SK-N-SH (cell line): ENCODE results near the gene DGKI. TPM values are rescaled to one million over a fixed set of nuclear protein-coding genes. Genes with fewer than 3 reads are reported as not detected.

Experiments used
- CTCF ChIA-PET: fragments of 300-600, 350-600 bp; formaldehyde crosslinking; extraction: SDS; loops from one replicate; lab custom pipeline; 2021; lab: Yijun Ruan, JAX
- POLR2A ChIA-PET: fragments of 350-600 bp; sonication (Branson Sonifier 250); formaldehyde crosslinking; extraction: SDS; loops from one replicate; lab custom pipeline; 2020; ENCODE audit warnings: antibody characterized with exemption, inconsistent platforms; lab: Yijun Ruan, JAX
- DNase-seq: peaks from one replicate; pipeline ENCODE4 v3.0.0; 2012
- H2AFZ ChIP-seq: fragments of 200-600 bp; sonication (generic); 2 replicates; pipeline ENCODE4 v1.8.1; 2016; ENCODE audit warnings: antibody characterized with exemption, mild to moderate bottlenecking, low read depth
- H3F3A ChIP-seq: fragments of 200-600 bp; sonication (generic); replicated peaks from 2 replicates; pipeline ENCODE3; 2016; ENCODE audit warnings: antibody characterized with exemption, mild to moderate bottlenecking; ENCODE audit not compliant: insufficient read depth
- H3K27ac ChIP-seq, 2 experiments: fragments of 200-500 bp in 1 of 2; fragments of 200-600 bp in 1 of 2; sonication (Bioruptor generic) in 1 of 2; sonication (generic), shearing (Covaris generic) in 1 of 2; 2 replicates each; pipeline versions ENCODE4 v1.5.1 to v1.6.1; 2014 to 2016; ENCODE audit warnings: low read depth in 2 of 2, inconsistent platforms in 1 of 2, low read length in 1 of 2, mild to moderate bottlenecking in 1 of 2, mixed read lengths in 1 of 2
- H3K27me3 ChIP-seq: fragments of 200-600 bp; sonication (generic), shearing (Covaris generic); 2 replicates; pipeline ENCODE4 v1.6.1; 2016; ENCODE audit warnings: mixed run types; ENCODE audit not compliant: insufficient read depth
- H3K36me3 ChIP-seq, 2 experiments: fragments of 200-500 bp in 1 of 2; fragments of 200-600 bp in 1 of 2; sonication (Bioruptor generic) in 1 of 2; sonication (generic) in 1 of 2; replicated peaks in 1 of 2; 2 replicates each; pipeline versions ENCODE3 to v1.5.1; 2014 to 2016; ENCODE audit warnings: low read length in 1 of 2, mild to moderate bottlenecking in 1 of 2; ENCODE audit not compliant: insufficient read depth in 2 of 2, control insufficient read depth in 1 of 2
- H3K4me1 ChIP-seq, 2 experiments: fragments of 200-500 bp in 1 of 2; fragments of 200-600 bp in 1 of 2; sonication (Bioruptor generic) in 1 of 2; sonication (generic), shearing (Covaris generic) in 1 of 2; 2 replicates each; pipeline versions ENCODE4 v1.5.1 to v1.6.1; 2014 to 2016; ENCODE audit warnings: low read depth in 1 of 2, low read length in 1 of 2, mixed run types in 1 of 2; ENCODE audit not compliant: insufficient read depth in 2 of 2, control insufficient read depth in 1 of 2
- H3K4me2 ChIP-seq: fragments of 200-600 bp; sonication (generic), shearing (Covaris generic); 2 replicates; pipeline ENCODE4 v1.6.1; 2017; ENCODE audit warnings: mixed run types
- H3K4me3 ChIP-seq, 2 experiments: fragments of 200-500 bp in 1 of 2; fragments of 200-600 bp in 1 of 2; sonication (Bioruptor generic) in 1 of 2; sonication (generic), shearing (Covaris generic) in 1 of 2; 2 replicates each; pipeline versions ENCODE4 v1.5.1 to v1.8.1; 2014 to 2016; ENCODE audit warnings: low read depth in 2 of 2, inconsistent platforms in 1 of 2, low read length in 1 of 2, mild to moderate bottlenecking in 1 of 2, mixed read lengths in 1 of 2, moderate library complexity in 1 of 2
- H3K79me2 ChIP-seq: fragments of 200-600 bp; sonication (generic); 2 replicates; pipeline ENCODE4 v1.8.1; 2017; ENCODE audit warnings: mild to moderate bottlenecking; ENCODE audit not compliant: insufficient read depth
- H3K9ac ChIP-seq: fragments of 200-600 bp; sonication (generic); 2 replicates; pipeline ENCODE4 v1.6.1; 2017; ENCODE audit warnings: mixed run types
- H3K9me2 ChIP-seq: fragments of 200-600 bp; sonication (generic); 2 replicates; pipeline ENCODE4 v1.6.1; 2017; ENCODE audit warnings: mixed run types
- H3K9me3 ChIP-seq: fragments of 200-600 bp; sonication (generic); 2 replicates; pipeline ENCODE4 v1.6.1; 2017; ENCODE audit warnings: mixed run types, mild to moderate bottlenecking, moderate library complexity
- H4K20me1 ChIP-seq: fragments of 200-600 bp; sonication (generic); 2 replicates; pipeline ENCODE4 v1.6.1; 2017; ENCODE audit warnings: mild to moderate bottlenecking, mixed run types; ENCODE audit not compliant: insufficient read depth
- CHD2 ChIP-seq: fragments of 150-350 bp; IDR thresholded peaks from 2 replicates; pipeline ENCODE4 v1.6.1; 2018; ENCODE audit warnings: low read length; ENCODE audit not compliant: partially characterized antibody
- ELF1 ChIP-seq: IDR thresholded peaks from 2 replicates; pipeline ENCODE4 v1.4.0; 2012
- EP300 ChIP-seq, 2 experiments: IDR thresholded peaks; 2 replicates each; pipeline versions ENCODE4 v1.4.0 to v1.6.1; 2012; ENCODE audit warnings: borderline replicate concordance in 1 of 2, low read depth in 1 of 2, low read length in 1 of 2
- EZH2phosphoT487 ChIP-seq: fragments of 200-600 bp; sonication (generic); IDR thresholded peaks from 2 replicates; pipeline ENCODE4 v1.6.1; 2017; ENCODE audit warnings: low read depth, mixed run types, mild to moderate bottlenecking, antibody characterized with exemption, moderate library complexity, borderline replicate concordance
- FOSL2 ChIP-seq: IDR thresholded peaks from 2 replicates; pipeline ENCODE4 v1.4.0; 2012; ENCODE audit warnings: low read depth, mild to moderate bottlenecking, moderate library complexity, borderline replicate concordance
- GATA2 ChIP-seq: sonication (generic); formaldehyde crosslinking; IDR thresholded peaks from 2 replicates; pipeline ENCODE4 v1.5.0; 2020; ENCODE audit warnings: mild to moderate bottlenecking, missing genetic modification reagents
- JUND ChIP-seq: IDR thresholded peaks from 2 replicates; pipeline ENCODE4 v1.4.0; 2012
- MEF2A ChIP-seq: IDR thresholded peaks from 2 replicates; pipeline ENCODE4 v1.4.0; 2012; ENCODE audit warnings: low read depth, borderline replicate concordance
- MXI1 ChIP-seq: IDR thresholded peaks from 2 replicates; pipeline ENCODE4 v1.6.1; 2012; ENCODE audit warnings: mild to moderate bottlenecking, low read depth, low read length, improper control_type of control experiment
- NFIC ChIP-seq: IDR thresholded peaks from 2 replicates; pipeline ENCODE4 v1.4.0; 2012; ENCODE audit warnings: borderline replicate concordance
- POLR2AphosphoS5 ChIP-seq: IDR thresholded peaks from 2 replicates; pipeline ENCODE4 v1.6.1; 2012; ENCODE audit warnings: low read depth, low read length
- RAD21 ChIP-seq: IDR thresholded peaks from 2 replicates; pipeline ENCODE4 v1.6.1; 2012; ENCODE audit warnings: mild to moderate bottlenecking, low read length
- RFX5 ChIP-seq: IDR thresholded peaks from 2 replicates; pipeline ENCODE4 v1.6.1; 2012; ENCODE audit warnings: mild to moderate bottlenecking, improper control_type of control experiment, low read length
- RXRA ChIP-seq: IDR thresholded peaks from 2 replicates; pipeline ENCODE4 v1.4.0; 2012; ENCODE audit warnings: low read depth, mild to moderate bottlenecking, borderline replicate concordance
- SMC3 ChIP-seq: IDR thresholded peaks from 2 replicates; pipeline ENCODE4 v1.6.1; 2012; ENCODE audit warnings: low read depth, low read length, improper control_type of control experiment
- TAF1 ChIP-seq: IDR thresholded peaks from 2 replicates; pipeline ENCODE4 v1.6.1; 2012; ENCODE audit warnings: low read depth, mild to moderate bottlenecking, low read length, moderate library complexity, borderline replicate concordance
- TCF12 ChIP-seq: IDR thresholded peaks from 2 replicates; pipeline ENCODE4 v1.4.0; 2012
- YY1 ChIP-seq: IDR thresholded peaks from 2 replicates; pipeline ENCODE4 v1.4.0; 2012; ENCODE audit warnings: low read depth, mild to moderate bottlenecking
- WGBS: methylation state at CpG from one replicate; pipeline ENCODE4 v1.1.6; 2017; ENCODE audit warnings: low lambda C conversion rate; 5-methylcytosine and 5-hydroxymethylcytosine counted together
- polyA plus RNA-seq, 3 experiments: library from polyadenylated mRNA; depleted of rRNA; stranded (reverse); fragments of >200 nt; gene quantifications; 2 replicates each; pipeline ENCODE4 v1.2.3, GENCODE V29; 2012
- TF ChIP-seq, protein P1 (sequence below): IDR thresholded peaks from 2 replicates; pipeline ENCODE4 v1.4.0; 2012; ENCODE audit warnings: low read depth, borderline replicate concordance
- TF ChIP-seq, protein P2 (sequence below): IDR thresholded peaks from 2 replicates; pipeline ENCODE4; 2012
- TF ChIP-seq, protein P3 (sequence below): fragments of 200-600 bp; sonication (generic); IDR thresholded peaks from 2 replicates; pipeline ENCODE4 v1.6.1; 2017; ENCODE audit warnings: antibody characterized with exemption, mild to moderate bottlenecking, moderate library complexity
- TF ChIP-seq, protein P4 (sequence below): IDR thresholded peaks from 2 replicates; pipeline ENCODE4 v1.6.1; 2012; ENCODE audit warnings: mild to moderate bottlenecking, low read depth, low read length, moderate library complexity
- TF ChIP-seq, protein P5 (sequence below): IDR thresholded peaks from 2 replicates; pipeline ENCODE4 v1.4.0; 2012; ENCODE audit warnings: low read depth, borderline replicate concordance
- TF ChIP-seq, protein P6 (sequence below): fragments of 150-350 bp; IDR thresholded peaks from 2 replicates; pipeline ENCODE4 v1.6.1; 2016; ENCODE audit warnings: mild to moderate bottlenecking, low read depth, low read length

Gene DGKI
- polyA plus RNA-seq, 1 of the 3 experiments (the other 2 are of a cell fraction), result 1.3 TPM

DNA sequence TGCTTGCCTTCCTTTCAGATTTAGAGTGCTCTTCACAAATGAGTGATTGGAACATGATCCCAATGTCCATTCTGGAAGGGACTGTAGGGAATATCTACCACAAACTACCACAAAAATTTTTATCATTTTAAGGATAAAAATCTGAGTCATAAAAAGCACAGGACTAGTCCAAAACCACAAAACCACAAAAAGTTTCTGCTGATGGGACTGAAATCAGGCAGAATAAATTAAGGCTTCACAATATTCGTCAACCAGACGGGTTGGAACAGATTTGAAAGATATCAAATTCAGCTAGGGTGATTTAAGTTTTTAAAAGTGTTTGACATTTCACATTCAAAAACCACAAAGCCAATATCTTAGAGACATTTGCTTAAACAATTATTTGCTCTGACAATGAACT is 403.2 kb downstream of the DGKI start:
- H3K36me3 ChIP-seq, result peaks cover 0 to 5% of the 10 kb centered on the region in 2 experiments
- no peak overlapping the region for H3K4me3 ChIP-seq
- 0 out of 4 replicates have a peak overlapping the region, but pooled peaks of 1 of the 2 experiments have one; percentile 6 for H3K27ac ChIP-seq
- no peaks in the 10 kb centered on the region for H3K9me3 ChIP-seq
- no peaks in the 10 kb centered on the region for H4K20me1 ChIP-seq
- H3K9ac ChIP-seq, result no peak overlapping the region
- no peaks in the 10 kb centered on the region for H3K27me3 ChIP-seq
- peaks cover 0 to 11% of the 10 kb centered on the region in 2 experiments; a peak in 2 of 4 replicates for H3K4me1 ChIP-seq
- ChIA-PET POLR2A (no interaction called here), CTCF (interaction anchor here (1.4 kb wide), 1 partner anchor 11 kb away, joined by 4 read pairs; no protein-coding TSS in a partner anchor)
- WGBS, result 15% methylated on average over 2 of the region's 2 CpGs
- no peaks in the 10 kb centered on the region for H3K79me2 ChIP-seq
- peaks cover 12% of the 10 kb centered on the region for H3F3A ChIP-seq
- H2AFZ ChIP-seq, result no peak overlapping the region
- H3K9me2 ChIP-seq, result no peaks in the 10 kb centered on the region
- no peak for DNase-seq
- no peak overlapping the region for H3K4me2 ChIP-seq
- peak; percentile 77 for TF ChIP-seq POLR2AphosphoS5
- TF ChIP-seq NFIC, result peak; percentile 93
- TF ChIP-seq, protein P1, sequence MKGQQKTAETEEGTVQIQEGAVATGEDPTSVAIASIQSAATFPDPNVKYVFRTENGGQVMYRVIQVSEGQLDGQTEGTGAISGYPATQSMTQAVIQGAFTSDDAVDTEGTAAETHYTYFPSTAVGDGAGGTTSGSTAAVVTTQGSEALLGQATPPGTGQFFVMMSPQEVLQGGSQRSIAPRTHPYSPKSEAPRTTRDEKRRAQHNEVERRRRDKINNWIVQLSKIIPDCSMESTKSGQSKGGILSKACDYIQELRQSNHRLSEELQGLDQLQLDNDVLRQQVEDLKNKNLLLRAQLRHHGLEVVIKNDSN, result no peak
- TF ChIP-seq, protein P2, sequence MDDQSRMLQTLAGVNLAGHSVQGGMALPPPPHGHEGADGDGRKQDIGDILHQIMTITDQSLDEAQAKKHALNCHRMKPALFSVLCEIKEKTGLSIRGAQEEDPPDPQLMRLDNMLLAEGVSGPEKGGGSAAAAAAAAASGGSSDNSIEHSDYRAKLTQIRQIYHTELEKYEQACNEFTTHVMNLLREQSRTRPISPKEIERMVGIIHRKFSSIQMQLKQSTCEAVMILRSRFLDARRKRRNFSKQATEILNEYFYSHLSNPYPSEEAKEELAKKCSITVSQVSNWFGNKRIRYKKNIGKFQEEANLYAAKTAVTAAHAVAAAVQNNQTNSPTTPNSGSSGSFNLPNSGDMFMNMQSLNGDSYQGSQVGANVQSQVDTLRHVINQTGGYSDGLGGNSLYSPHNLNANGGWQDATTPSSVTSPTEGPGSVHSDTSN, result peak; percentile 97
- TF ChIP-seq MXI1, result no peak
- TF ChIP-seq, protein P3, sequence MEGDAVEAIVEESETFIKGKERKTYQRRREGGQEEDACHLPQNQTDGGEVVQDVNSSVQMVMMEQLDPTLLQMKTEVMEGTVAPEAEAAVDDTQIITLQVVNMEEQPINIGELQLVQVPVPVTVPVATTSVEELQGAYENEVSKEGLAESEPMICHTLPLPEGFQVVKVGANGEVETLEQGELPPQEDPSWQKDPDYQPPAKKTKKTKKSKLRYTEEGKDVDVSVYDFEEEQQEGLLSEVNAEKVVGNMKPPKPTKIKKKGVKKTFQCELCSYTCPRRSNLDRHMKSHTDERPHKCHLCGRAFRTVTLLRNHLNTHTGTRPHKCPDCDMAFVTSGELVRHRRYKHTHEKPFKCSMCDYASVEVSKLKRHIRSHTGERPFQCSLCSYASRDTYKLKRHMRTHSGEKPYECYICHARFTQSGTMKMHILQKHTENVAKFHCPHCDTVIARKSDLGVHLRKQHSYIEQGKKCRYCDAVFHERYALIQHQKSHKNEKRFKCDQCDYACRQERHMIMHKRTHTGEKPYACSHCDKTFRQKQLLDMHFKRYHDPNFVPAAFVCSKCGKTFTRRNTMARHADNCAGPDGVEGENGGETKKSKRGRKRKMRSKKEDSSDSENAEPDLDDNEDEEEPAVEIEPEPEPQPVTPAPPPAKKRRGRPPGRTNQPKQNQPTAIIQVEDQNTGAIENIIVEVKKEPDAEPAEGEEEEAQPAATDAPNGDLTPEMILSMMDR, result no peak
- TF ChIP-seq JUND, result peak; percentile 91
- TF ChIP-seq RAD21, result no peak
- no peak for TF ChIP-seq CHD2
- TF ChIP-seq, protein P4, sequence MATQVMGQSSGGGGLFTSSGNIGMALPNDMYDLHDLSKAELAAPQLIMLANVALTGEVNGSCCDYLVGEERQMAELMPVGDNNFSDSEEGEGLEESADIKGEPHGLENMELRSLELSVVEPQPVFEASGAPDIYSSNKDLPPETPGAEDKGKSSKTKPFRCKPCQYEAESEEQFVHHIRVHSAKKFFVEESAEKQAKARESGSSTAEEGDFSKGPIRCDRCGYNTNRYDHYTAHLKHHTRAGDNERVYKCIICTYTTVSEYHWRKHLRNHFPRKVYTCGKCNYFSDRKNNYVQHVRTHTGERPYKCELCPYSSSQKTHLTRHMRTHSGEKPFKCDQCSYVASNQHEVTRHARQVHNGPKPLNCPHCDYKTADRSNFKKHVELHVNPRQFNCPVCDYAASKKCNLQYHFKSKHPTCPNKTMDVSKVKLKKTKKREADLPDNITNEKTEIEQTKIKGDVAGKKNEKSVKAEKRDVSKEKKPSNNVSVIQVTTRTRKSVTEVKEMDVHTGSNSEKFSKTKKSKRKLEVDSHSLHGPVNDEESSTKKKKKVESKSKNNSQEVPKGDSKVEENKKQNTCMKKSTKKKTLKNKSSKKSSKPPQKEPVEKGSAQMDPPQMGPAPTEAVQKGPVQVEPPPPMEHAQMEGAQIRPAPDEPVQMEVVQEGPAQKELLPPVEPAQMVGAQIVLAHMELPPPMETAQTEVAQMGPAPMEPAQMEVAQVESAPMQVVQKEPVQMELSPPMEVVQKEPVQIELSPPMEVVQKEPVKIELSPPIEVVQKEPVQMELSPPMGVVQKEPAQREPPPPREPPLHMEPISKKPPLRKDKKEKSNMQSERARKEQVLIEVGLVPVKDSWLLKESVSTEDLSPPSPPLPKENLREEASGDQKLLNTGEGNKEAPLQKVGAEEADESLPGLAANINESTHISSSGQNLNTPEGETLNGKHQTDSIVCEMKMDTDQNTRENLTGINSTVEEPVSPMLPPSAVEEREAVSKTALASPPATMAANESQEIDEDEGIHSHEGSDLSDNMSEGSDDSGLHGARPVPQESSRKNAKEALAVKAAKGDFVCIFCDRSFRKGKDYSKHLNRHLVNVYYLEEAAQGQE, result no peak
- TF ChIP-seq TCF12, result peak; percentile 97
- no peak for TF ChIP-seq GATA2 (CRISPR knock-in tag)
- no peak for TF ChIP-seq RFX5
- no peak for TF ChIP-seq SMC3
- TF ChIP-seq EZH2phosphoT487, result no peak
- peak in 1 of 2 experiments; percentile 91; a peak in 2 of 4 replicates for TF ChIP-seq EP300 (IDR thresholded peaks at IDR 0.05; ENCODE audit: borderline replicate concordance in 1 of 2, low read depth in 1 of 2, low read length in 1 of 2)
- TF ChIP-seq RXRA, result peak; percentile 73; the same call in 1 of the 2 replicates
- no peak for TF ChIP-seq YY1
- TF ChIP-seq ELF1, result 0 out of 2 replicates have a peak, but pooled peaks have one; percentile 34
- peak; percentile 71; the same call in 1 of the 2 replicates for TF ChIP-seq FOSL2
- TF ChIP-seq, protein P5, sequence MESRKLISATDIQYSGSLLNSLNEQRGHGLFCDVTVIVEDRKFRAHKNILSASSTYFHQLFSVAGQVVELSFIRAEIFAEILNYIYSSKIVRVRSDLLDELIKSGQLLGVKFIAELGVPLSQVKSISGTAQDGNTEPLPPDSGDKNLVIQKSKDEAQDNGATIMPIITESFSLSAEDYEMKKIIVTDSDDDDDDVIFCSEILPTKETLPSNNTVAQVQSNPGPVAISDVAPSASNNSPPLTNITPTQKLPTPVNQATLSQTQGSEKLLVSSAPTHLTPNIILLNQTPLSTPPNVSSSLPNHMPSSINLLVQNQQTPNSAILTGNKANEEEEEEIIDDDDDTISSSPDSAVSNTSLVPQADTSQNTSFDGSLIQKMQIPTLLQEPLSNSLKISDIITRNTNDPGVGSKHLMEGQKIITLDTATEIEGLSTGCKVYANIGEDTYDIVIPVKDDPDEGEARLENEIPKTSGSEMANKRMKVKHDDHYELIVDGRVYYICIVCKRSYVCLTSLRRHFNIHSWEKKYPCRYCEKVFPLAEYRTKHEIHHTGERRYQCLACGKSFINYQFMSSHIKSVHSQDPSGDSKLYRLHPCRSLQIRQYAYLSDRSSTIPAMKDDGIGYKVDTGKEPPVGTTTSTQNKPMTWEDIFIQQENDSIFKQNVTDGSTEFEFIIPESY, result peak; percentile 82
- no peak for TF ChIP-seq TAF1
- TF ChIP-seq, protein P6, sequence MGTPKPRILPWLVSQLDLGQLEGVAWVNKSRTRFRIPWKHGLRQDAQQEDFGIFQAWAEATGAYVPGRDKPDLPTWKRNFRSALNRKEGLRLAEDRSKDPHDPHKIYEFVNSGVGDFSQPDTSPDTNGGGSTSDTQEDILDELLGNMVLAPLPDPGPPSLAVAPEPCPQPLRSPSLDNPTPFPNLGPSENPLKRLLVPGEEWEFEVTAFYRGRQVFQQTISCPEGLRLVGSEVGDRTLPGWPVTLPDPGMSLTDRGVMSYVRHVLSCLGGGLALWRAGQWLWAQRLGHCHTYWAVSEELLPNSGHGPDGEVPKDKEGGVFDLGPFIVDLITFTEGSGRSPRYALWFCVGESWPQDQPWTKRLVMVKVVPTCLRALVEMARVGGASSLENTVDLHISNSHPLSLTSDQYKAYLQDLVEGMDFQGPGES, result no peak
- peak; percentile 66 for TF ChIP-seq MEF2A
